NCI-H1417 (cell line): ENCODE measurements around the gene SLBP.
A peak's percentile ranks its signal among the peaks of the same experiment; 100 is the strongest.

Source experiments
- DNase-seq, 3 experiments: peaks; one replicate each; lab custom pipeline; 2025; lab: John Stamatoyannopoulos, UW

Gene SLBP

DNA sequence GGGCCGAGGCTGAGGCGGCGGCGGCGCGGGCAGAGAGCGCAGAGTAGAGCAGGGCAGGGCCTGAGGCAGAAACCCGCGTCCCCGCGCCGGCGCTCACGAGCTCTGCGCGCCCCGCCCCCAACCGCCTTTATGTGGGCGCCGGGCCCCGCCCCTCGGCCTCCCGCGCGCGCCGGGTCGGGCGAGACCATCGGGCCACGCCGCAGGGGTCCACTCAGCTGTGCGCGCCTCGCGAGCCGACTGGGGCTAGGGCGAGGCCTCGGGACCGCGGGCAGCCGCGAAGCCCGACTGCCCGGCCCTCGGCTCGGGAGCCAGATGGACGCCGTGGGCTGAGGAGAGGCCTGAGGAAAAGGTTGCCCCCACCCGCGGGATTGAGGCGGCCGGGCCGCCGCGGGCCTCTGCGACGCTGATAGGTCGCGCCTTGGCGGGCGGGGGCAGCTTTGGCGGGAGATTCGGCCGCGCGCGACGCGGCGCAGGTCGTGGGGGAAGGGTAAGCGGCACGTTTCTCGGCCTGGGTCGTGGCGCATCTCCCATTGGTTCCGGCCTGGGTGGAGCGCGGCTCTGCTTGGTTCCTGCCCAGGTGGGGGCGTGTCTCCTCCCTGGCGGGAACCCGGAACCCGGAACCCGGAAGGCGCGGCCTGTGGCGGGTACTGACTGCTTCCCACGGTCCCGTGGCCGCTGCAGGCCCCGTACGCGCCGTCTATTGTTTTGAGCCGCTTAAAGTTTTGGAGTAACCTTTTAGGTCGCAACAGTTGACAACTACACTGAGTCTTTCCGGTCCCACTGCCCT, at the start of gene SLBP:
SLBP (minus strand) TSS at position 104 of the 787 bp plus-strand sequence. CDS start 131 bp downstream, outside the sequence.
- peak; percentile 97 to 98 (median 98) for DNase-seq

DNA sequence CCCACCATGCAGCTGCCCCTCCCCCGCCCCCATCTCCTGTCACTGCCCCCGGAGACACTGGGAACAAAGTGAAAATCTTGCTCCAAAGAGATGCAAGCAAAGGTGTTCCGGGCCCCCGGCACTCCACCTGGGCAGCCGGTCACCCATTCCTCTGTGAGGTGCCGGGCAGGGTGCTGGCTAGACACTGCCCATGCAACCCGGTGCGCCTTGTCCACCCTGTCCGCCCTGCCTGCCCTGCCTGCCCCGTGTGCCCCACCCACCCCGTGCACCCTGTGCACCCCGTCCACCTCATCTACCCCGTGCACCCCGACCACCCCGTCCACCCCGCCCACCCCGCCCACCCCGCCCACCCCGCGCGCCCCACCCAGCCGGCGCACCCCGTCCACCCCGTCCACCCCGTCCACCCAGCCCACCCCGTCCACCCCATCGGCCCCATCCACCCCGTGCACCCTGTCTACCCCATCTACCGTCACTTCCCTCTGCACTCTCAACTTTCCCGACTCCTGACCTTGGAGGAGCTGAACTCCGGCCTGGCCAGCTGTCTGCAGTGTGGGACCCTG, 49.1 kb upstream of the SLBP start:
- DNase-seq = no peak

DNA sequence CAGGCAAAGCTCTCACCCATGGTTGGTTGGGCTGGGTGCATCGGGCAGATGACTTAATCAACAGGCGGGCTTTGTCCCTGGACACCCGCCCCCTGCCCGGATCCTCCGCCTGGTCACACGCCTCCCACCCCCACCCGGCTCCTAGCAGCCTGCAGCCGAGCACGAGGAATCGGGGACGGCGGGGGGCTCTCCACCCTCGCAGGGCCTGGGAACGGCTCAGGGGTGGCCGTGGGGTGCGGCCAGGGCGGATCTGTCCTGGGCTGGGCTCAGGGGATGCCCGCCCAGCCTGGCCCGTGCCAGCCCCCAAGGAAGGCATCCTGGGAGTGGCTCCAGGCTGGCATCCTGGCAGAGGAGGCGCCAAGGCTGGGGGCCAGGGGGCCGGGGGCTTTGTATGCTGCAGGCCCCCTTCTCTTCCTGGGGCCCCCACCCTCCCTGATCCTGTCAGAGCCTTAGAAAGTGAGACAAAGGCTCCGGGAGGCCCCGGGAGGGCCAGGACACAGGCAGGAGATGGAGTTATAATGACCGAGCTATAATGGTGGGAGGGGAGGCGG, 48.5 kb upstream of the SLBP start:
- DNase-seq = no peak

DNA sequence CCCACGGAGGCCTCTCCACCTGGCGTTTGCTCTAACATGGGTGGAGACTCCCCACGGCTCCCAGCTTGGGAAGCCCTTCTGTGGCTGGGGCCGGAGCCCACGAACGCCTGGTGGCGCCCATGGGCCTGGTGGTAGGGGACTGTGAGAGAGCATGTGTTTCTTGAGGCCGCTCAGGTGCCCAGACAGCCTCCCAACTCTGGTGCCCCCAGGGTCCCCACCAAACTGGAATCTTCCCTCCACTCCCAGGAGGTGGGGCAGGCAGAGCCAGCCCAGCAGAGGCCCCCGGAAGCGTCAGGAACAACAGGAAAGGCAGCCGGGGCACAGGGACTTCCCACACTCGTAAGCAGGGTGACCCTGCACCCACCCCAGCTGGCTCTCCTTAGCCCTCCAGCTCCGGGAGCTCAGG, 47.7 kb upstream of the SLBP start:
- DNase-seq = no peak

DNA sequence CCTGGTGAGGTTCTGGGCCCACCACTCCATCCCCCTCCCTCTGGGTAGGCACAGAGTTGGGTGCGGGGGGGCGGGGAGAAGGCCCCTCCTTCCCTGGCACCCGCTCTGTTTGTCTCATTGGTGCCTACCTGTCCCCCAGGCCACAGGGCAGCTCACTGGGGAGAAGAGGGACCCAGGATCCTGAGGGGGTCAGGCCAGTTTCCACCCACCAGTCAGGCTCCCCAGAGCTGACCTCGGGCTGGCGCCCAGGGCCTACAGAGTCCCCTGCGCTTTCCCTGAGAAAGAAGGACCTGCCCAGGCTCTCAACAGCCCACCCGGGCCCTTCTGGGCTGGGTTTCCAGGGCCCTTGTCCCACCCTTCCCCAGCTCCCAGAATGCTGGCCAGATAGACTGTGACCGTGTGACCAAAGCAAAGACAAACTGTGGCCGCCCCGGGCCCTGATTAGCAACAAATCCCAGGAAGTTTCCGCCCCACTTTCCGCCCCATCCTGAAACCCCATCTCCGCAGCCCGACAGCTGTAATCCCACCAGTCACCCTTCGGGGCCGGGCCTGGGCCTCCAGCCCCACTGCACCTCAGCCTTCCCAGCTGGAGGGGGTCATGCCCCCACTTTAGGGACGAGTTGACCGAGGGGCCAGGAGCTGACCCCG, 47.2 kb upstream of the SLBP start:
- DNase-seq = no peak

DNA sequence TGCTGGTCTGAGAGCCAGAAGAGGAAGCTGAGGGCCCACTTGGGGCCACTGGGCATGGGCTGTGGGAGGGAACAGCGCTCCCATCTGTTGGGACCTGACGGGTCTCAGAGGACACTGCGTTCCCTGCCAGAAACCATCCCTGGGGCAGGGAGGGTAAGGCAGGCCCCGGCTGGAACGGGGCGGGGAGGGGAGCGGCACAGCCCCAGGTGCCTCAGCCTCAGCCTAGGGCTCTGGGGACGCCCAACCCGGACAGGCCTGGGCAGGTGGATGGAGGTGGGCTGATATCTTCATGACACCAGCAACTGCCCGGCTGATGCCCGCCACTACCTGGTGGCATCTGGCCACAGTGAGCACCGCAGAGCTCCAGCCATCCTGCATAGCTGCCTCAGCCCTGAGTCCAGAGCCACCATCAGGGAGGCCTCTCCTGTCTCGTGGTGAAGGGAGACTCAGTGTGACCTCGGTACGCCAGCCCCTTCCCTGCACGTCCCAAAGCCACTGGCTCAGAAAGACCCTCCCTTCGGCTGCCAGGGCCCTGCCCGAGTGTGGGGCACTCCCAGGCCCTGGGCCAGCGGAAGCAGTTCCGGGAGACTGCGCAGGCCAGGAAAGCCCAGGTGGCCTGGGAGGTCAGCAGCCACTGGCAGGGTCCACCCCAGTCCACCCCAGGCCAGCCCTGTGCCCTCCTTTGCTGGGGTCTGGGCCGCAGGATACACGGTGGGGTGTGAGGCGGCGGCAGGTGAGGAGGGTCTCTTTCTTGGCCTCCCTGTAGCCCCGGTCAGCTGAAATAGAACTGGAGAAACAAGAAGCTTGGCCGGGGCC, 46.4 kb upstream of the SLBP start:
- DNase-seq = no peak

DNA sequence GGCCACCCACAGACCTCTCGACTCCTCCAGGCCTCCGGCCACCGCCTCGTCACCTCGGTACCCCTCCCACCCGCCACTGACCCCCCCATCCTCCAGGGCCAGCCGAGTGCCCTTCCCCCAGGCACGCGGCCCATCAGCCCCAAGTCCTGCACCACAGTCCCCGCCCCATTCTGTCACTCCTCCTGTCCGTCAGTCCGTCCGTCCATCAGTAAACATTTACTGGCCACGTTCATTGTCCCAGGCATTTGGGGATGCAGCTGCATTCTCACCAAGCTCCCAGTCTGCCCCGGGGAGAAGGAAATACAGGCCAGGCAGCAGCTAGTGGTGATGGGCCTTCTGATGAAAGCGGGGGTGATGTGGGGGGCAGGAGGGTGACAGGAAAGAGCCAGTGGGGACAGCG, 45.7 kb upstream of the SLBP start:
- no peak for DNase-seq

DNA sequence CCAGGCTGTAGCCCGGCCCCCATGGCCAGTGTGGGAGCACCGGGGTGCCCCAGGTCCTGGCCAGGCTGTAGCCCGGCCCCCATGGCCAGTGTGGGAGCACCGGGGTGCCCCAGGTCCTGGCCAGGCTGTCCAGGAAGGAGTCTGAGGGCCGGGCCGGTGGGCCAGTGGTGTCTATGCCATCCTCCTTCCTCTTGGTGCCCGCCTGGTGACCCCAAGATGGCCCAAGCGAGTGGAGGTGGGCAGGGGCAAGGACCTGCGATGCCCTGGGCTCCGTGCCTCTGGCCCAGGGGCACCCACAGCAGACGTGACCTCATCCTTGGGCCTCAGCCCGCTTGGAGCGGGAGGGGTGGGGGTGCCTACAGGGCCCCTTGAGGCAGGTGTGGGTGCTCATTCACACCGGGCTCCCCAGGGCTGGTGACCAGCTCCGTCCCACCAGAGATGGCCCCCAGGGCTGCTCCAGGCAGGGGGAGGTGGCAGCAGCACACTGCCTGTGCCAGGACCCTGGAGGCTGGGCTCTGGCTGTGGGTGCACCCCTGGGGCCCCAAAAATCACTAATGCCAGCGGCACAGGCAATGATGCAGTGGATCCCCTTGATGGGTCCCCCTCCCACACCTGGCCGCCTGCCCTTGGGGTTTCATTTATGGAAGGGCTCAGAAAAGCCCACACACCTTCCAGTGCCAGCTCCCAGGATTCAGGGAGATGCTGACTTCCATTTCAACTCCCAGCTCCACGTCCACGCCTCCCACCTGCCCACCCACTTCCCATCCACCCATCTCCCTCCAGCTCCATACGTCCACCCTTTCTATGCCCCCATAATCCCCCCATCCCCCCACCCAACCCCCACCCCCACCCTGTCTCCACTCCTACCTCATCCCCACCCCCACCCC, 45.0 kb upstream of the SLBP start:
- DNase-seq = no peak

DNA sequence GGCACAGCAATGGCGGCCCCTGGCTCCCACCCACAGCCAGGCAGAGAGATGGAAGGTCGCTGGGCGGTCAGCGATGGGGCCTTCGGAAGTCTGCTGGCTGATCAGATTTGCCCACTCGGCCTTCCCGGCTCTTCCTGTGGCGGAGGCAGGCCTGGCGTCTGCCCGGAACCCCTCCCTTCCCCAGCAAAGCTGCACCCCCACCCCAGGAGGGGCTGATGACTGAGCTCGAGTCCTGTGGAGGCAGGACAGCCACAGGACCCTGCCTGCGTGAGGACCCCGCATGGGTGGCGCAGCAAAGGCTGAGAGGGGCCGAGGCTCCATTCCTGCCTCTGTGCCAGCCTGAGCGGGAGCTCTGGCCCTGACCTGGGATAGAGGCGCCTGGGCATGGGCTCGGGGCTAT, 44.0 kb upstream of the SLBP start:
- DNase-seq = no peak

DNA sequence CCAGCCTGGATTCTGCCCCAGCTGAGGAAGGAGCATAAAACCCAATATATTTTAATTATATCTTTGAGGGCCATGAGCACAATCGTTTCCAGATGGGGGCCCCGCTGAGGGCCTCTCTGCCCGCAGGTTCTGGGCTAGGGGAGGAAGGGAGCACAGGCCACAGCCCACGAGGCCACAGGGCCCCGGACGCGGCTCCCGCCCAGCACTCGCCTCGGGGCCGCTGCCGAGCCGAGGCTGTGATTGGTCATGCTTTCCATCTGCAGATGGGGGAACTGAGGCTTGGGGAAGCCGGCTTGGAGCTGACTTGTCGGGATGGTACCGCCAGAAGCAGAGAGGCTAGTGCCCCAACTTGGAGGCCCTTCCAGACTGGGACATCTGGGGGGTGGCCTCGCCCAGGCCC, 43.2 kb upstream of the SLBP start:
- DNase-seq = no peak

DNA sequence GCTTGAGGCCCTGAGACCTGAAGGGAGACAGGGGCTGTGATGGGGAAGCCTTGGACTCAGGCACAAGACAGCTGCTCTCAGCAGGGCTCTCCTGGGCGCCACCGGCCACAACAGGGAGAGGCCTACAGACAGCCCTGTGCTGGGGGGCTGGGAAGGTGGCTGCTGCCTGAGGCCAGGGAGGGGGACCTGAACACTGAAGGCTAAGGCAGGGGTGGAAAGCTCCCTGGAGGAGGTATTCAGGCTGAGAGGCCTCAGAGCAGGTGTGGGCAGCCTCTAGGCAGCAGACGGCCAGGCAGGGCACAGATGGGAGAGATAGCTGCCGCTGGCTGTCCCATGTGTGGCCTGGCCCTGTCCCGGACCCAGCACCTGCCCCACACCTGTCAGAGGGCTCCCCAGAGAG, 42.2 kb upstream of the SLBP start:
- no peak for DNase-seq

DNA sequence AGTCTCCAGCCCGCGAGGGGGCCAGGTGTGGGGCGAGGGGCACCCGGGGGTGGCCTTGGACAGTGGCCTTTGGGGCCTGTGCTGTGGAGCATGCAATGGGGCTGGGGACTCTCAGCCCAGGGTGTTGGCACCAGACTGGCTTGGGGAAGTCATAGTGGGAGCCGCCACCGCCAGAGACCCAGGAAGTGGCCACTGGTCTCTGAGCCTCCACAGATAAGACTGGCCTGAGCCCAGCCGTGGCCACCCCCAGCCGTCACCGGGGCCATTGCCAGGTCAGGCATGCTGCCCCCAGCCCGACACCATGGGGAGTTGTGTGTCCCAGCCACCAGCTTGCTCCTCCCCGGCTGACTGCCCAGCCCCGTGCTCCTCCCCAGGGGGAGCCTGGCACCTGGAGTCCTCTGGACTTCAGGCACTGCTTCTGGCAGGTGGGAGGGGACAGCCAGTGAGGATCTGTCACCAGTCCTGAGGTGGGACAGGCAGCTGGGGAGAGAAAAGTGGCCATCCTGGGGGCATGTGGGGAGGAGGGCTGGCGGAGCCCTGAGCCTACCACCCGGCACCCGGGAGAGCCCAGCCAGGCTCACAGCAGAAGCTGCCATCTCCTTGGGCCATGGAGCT, 41.7 kb upstream of the SLBP start:
- DNase-seq = no peak

DNA sequence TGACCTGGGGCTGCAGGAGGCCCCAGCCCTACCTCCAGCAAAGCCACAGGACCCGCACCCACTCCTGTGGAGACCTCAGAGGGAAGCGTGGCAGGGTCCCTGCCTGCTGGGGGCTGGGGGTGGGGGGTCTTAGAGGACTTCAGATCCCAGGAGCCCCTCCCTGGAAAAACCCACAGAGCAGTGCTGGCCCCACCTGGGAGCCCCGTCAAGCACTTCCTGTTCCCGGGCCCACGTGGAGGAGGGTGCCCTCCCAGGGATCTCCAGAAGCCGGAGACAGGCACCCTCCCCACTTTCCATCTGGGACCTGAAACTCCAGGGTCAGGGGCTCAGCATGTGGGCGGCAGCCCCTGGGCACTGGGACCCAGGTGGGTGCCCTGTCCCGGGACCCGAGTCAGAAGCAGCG, 41.2 kb upstream of the SLBP start:
- no peak for DNase-seq

DNA sequence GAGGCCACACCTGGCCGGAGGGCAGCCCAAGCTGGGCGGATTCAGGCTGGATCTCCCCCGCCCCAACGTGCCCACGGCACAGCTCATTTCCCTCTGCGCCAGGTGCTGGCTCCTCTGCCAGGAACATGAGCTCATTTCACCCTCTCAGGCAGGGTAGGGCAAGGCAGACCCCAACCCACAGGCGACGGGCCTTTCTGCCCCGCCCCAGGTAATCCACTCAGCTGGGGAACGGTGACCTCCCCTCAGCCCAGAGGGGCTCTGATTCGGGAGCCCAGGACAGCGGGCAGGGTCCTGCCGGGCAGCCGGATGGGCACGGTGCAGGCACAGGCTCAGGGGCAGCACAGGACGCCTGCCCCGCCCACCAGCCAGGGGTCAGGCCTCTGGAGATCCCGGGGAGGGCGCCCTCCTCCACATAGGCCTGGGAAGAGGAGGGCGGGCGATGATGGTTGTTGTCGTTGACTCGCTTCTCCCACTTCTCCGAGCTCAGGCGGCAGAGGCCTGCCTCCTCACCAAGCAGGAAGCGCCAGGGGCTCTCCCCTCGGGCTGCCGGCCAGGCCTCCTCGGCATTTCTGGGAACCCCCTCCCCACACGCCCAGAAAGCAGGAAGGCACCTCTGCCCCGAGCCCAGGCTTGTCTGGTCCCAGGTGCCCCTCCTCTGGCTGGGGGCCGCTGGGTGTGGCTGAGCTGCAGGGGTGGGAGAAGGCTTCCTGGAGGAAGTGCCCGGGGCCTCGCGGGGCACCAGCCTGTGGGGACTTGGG, 40.3 kb upstream of the SLBP start:
- peak in 2 of 3 experiments; percentile 11 to 28 for DNase-seq

DNA sequence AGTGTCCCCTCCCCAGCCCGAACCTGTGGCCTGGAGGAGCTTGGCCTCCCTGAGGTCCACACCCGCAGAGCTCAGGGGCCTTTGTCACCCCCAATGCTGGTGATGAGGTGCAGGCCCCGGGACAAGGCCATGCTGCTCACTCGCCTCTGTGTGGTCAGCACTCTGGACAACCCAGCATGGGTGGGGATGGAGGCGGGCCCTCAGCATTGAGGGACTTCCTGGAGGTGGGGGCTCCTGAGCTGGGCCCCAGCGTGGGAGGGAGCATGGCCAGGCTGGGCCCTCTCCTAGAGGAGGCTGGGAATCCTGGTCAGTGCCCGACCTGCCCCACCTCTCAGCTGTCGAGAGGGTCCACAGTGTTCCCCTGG, 39.8 kb upstream of the SLBP start:
- DNase-seq = no peak

DNA sequence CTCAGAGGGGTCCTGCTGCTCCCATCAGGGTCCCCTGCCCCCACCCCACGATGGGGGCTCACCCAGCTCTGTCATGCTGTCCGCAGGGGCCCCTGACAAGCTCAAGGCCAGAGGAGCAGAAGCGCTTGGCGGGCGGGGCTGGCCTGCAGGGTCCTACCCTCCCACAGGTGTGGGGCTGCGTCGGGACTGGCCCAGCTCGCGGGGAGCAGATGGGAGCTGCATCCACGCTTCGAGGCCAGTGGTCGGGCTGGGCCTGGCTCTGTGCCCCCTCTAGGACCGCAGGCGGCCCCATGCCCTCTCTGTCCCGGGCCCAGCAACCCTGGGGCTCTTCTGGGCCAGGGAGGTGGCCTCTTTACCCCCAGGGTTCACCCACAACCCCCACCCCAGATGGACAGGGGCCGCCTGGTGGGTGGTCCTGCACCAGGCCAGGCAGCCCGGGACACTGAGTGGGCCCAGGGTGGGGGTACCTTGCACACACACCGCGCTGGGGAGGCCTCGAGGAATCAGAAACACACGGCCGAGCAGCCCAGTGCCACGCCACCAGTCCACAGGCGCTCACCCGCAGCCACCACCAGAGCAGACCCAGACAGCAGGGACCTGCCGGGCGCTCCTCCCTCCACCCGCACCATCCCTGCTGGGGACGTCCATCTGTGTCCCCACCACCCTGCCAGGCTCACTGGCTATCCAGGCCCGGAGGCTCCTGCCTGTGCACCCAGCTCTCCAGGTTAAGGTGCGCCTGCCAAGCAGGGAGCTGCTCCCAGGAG, 39.2 kb upstream of the SLBP start:
- no peak for DNase-seq

DNA sequence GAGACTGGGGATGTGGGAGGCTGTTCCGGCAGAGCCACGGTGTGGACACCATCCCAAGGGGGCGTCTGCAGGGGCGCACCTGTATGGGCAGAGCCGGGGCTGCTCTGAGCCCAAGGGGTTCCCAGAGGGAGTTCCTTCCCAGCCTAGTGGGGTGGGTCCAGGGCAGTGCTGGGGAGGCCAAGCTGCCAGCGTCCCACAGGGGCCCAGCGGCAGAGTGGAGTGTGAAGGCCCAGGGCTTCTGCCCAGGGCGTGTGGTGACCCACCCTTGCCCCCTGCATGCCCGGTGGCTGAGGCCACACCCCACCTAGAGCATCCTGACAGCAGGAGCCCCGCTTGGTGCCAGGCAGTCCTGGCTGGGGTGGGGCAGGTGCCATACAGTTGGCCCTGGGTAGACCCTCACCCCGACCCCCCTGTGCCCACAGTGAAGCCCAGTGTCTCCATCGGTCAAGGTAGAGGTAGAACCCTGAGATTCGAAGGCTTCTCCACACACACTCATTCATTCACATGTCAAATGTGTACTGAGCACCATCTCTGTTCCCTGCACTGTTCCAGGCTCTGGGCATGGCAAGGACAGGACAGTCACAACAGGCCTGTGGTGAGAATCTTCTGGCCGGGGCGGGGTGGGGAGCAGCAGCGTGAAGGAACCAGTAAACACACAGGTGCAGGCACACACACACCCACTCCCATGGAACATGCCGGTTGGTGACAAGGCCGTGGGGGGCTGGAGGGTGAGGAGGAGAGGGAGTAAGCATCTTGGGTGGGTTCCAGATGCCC, 38.4 kb upstream of the SLBP start:
- DNase-seq = no peak

DNA sequence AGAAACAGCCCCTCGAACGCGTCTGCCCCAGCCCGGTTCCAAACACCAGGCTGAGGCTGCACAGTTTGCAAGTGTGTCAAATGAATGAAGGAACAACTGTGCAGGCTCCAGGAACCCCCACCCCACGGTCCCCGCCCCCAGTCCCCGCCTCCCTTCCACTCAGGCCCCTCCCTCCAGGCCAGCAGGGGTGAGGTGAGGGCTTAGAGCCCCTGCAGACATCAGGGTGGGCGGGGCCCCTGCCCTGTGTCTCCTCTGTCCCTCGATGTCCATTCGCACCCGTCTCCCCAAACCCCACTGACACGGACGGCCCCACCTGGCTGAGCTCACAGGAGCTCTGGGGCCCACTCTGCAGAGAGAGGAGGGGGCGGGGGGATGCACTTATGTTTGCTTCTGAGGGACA, 37.7 kb upstream of the SLBP start:
- no peak for DNase-seq

DNA sequence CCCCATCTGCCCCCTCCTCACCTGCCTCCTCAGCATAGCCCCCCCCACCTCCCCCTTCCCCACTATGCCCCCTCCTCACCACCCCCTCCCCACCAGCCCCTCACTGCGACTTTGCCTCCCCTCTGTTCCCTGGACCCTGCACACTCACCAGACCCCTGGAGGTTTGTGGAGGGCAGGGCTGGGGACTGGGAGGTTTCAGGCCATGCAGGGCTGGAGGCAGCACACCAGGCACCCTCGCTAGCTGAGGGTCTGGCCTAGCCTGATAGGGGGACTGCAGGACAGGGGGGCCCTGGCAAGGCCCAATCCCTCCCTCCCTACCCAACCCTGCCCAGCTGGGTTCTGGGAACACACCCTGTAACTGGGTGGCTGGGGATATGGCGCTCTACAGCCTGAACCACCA, 37.3 kb upstream of the SLBP start:
- DNase-seq = no peak
